ENCODE measurements around the gene PLEKHH3.

The PLEKHH3 gene, protein sequence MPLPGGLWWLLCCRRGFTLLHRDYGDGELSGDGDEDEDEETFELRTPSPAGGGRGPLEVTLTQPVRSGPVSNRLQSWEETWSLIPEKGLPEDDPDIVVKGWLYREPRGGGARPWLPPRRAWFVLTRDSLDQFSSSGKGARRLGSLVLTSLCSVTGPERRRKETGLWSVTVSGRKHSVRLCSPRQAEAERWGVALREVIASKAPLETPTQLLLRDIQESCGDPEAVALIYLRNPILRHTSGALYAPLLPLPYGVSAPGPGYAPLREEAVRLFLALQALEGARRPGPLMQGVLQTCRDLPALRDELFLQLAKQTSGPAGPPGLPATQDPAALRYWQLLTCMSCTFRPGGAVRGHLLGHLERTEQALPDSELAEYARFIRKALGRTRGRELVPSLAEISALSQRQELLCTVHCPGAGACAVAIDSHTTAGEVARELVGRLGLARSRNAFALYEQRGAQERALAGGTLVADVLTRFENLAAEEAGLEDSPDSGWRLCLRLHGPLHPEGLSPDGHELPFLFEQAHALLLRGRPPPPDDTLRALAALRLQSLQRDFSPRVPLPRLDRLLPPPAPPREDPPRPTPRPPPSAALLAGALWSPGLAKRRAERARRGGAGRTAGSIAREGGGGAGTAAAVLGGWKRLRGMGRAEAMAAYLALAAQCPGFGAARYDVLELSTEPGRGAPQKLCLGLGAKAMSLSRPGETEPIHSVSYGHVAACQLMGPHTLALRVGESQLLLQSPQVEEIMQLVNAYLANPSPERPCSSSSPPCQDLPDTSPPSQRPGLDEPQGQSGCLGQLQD

DNA sequence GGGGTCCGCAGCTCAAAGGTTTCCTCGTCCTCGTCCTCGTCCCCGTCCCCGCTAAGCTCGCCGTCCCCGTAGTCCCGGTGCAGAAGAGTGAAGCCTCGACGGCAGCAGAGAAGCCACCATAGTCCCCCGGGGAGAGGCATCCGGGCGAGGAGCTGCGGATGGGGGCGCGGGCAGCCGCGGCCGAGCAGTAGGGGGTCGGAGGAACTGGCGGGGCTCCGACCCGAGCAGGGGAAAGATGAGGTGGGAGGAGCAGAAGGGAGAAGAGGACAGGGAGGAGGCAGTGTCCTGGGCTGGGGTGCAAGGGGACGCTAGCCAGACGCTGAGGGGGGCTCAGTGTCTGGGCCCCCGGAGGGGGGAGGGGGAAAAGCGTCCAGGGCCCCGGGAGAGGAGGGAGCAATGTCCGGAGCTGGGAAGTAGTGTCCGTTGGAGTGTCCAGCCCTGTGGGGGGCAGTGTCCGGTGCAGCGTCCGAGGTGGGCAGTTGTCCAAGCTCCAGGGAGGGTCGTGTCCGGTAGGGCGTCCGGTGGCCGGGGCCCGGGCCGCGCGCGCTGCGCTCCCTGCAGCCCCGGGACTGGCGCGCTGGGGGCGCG lies at the start of gene PLEKHH3:
TSS of gene PLEKHH3 (minus strand) at position 571 of the 588 bp plus-strand sequence. CDS start at position 140, 431 bp downstream.
- in situ Hi-C loops (cut with HindIII; ENCODE audit: low sequenced_read_pairs) = no loop called here
- DNase-seq (ENCODE audit: low read depth, low spot score) = no peak
- TF ChIP-seq, protein P1, sequence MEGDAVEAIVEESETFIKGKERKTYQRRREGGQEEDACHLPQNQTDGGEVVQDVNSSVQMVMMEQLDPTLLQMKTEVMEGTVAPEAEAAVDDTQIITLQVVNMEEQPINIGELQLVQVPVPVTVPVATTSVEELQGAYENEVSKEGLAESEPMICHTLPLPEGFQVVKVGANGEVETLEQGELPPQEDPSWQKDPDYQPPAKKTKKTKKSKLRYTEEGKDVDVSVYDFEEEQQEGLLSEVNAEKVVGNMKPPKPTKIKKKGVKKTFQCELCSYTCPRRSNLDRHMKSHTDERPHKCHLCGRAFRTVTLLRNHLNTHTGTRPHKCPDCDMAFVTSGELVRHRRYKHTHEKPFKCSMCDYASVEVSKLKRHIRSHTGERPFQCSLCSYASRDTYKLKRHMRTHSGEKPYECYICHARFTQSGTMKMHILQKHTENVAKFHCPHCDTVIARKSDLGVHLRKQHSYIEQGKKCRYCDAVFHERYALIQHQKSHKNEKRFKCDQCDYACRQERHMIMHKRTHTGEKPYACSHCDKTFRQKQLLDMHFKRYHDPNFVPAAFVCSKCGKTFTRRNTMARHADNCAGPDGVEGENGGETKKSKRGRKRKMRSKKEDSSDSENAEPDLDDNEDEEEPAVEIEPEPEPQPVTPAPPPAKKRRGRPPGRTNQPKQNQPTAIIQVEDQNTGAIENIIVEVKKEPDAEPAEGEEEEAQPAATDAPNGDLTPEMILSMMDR (IDR thresholded peaks at IDR 0.05; ENCODE audit: low read depth, low read length) = no peak

DNA sequence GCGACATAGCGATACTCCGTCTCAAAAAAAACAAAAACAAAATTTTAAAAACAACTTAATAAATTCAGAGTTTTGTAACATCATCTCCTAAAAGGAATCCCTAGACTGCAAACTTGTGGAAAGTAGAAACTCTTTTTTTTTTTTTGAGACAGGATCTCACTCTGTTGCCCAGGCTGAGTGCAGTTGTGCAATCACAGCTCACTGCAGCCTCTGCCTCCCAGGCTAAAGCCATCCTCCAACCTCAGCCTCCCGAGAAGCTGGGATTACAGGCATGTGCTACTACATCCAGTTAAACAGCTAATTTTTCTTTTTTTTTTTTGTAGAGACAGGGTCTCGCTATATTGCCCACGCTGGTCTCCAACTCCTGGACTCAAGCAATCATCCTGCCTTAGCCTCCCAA lies 48.3 kb upstream of the PLEKHH3 start:
- no peak overlapping the region for H3K4me3 ChIP-seq (ENCODE audit: low read depth, low read length)
- TF ChIP-seq, protein P1 (IDR thresholded peaks at IDR 0.05; ENCODE audit: low read depth, low read length) = no peak
- no peak for DNase-seq (ENCODE audit: low read depth, low spot score)
- in situ Hi-C loops (cut with HindIII; ENCODE audit: low sequenced_read_pairs) = no loop called here

More for the DNA sequence above, at the start of gene PLEKHH3:
- H3K4me3 ChIP-seq (ENCODE audit: low read depth, low read length) = peak within 1 kb of the TSS; percentile 81

DNA sequence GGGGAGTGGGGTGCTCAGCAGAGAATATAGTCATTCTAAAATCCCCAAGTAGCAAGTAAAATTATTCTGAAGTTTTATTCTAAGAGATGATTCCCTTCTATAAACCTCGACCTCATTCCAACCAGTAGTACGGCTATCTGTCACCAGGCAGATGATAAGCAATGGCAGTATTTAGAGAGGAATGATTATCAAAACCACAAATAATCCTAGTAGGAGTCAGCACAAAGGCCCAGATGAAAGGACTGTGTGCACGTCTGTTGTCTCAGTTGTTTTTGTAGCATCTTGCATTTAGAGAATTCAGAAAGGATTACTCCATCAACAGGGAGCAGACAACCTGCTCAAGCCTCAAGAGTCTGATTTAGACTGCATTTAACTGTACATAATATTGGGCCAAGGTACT lies 46.8 kb upstream of the PLEKHH3 start:
- no peak overlapping the region for H3K4me3 ChIP-seq (ENCODE audit: low read depth, low read length)
- TF ChIP-seq, protein P1 (IDR thresholded peaks at IDR 0.05; ENCODE audit: low read depth, low read length) = no peak
- DNase-seq (ENCODE audit: low read depth, low spot score) = no peak
- in situ Hi-C loops (cut with HindIII; ENCODE audit: low sequenced_read_pairs) = no loop called here

DNA sequence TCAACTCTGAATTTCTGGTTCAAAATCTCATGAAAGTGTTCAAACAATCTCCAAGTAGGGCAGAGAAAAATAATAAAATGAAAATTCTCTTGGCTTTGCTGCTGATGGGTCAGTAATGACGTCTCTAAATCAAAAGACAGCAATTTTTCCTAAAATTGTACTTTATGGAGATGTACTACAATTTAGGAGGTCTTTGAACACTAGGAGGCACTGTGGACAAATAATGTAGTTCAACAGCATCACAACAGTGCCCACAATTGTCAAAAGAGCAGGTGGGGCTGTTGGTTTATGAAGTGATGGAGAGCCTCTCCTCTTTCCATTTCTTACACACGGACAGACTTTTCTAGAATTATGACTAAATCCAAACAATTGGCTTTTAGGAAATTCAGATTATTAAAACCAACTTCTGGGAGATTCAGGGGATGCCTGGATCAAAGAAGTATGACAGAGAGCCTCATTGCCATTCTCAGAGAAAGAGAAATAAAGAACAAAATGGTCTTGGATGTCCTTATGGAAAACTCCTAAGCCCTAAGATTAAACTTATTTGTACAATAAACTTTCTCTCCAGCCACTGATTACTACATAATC lies 44.3 kb upstream of the PLEKHH3 start:
- DNase-seq (ENCODE audit: low read depth, low spot score) = peak; percentile 69
- in situ Hi-C loops (cut with HindIII; ENCODE audit: low sequenced_read_pairs) = no loop called here
- H3K4me3 ChIP-seq (ENCODE audit: low read depth, low read length) = no peak overlapping the region
- TF ChIP-seq, protein P1 (IDR thresholded peaks at IDR 0.05; ENCODE audit: low read depth, low read length) = peak; percentile 64

DNA sequence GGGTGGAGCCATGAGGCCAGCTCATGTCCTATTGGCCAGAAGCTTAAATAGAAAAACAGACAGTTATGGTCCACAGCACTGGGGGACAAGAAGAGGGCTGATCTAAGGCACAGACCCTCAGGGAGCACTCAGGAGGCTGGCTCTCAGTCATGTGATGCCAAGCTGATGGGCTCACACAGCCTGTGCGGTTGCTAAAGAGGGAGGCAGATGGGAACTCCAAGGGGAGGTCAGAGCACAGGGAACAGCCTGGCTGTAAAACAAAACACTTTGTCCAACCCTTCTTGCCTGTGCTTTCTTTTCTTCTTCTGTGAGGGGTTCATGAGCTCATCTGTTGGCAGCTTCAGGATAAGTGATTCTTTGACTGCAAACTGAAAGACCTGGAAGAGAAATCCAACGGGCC lies 32.8 kb upstream of the PLEKHH3 start:
- in situ Hi-C loops (cut with HindIII; ENCODE audit: low sequenced_read_pairs) = no loop called here
- TF ChIP-seq, protein P1 (IDR thresholded peaks at IDR 0.05; ENCODE audit: low read depth, low read length) = no peak
- no peak overlapping the region for H3K4me3 ChIP-seq (ENCODE audit: low read depth, low read length)
- DNase-seq (ENCODE audit: low read depth, low spot score) = no peak

DNA sequence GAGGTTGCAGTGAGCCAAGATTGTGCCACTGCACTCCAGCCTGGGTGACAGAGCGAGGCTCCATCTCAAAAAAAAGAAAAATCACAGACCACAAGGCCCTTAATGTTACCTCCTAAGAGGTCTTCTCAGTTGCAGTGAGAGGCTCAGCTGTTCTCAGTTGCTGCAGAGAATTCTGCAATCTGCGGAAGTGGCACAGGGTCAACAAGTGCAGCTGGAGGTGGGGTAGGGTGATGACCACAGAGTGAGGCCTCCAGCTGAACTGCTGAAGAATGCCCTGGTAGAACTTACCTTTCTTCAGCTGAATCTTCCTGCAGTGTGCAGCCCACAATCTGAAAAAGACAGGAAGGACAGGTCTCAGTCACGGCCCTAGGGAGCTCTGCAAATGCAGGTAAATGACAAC lies 31.8 kb upstream of the PLEKHH3 start:
- TF ChIP-seq, protein P1 (IDR thresholded peaks at IDR 0.05; ENCODE audit: low read depth, low read length) = no peak
- in situ Hi-C loops (cut with HindIII; ENCODE audit: low sequenced_read_pairs) = no loop called here
- DNase-seq (ENCODE audit: low read depth, low spot score) = no peak
- H3K4me3 ChIP-seq (ENCODE audit: low read depth, low read length) = no peak overlapping the region
